Activated CD8-positive, alpha-beta memory T cell treated with anti-CD3 and anti-CD28 coated beads for 36 hours (primary cell): ENCODE measurements around the gene TNRC6C. TPM values are rescaled to one million over a fixed set of nuclear protein-coding genes. Genes with fewer than 3 reads are reported as not detected.

Experiments used
- CTCF ChIA-PET: fragments of 350-600 bp; sonication (Branson Sonifier 250); formaldehyde crosslinking; loops from one replicate; lab custom pipeline; 2021; ENCODE audit warnings: antibody characterized with exemption; lab: Charles Lee
- POLR2A ChIA-PET: fragments of 350-600 bp; sonication (Branson Sonifier 250); formaldehyde crosslinking; loops from one replicate; lab custom pipeline; 2021; ENCODE audit warnings: antibody characterized with exemption; lab: Charles Lee
- total RNA-seq, 2 experiments: library from RNA; stranded (reverse); gene quantifications; one replicate each; pipeline ENCODE4 v1.2.3, GENCODE V29; 2021

The TNRC6C gene
- total RNA-seq, 2 experiments from 2014 or later, result 17.9 to 21.0 TPM

- ChIA-PET POLR2A (no interaction called here), CTCF (no interaction called here)
These were observed 41.1 kb downstream of the TNRC6C start for GRCh38 chr17:77999413-78000173.

- ChIA-PET CTCF (no interaction called here), POLR2A (no interaction called here)
These were observed 41.8 kb downstream of the TNRC6C start for GRCh38 chr17:78000341-78000740.

- ChIA-PET POLR2A (no interaction called here), CTCF (no interaction called here)
These were observed 42.7 kb downstream of the TNRC6C start for GRCh38 chr17:78001182-78001581.

- CTCF ChIA-PET, result no interaction called here
- POLR2A ChIA-PET, result no interaction called here
These were observed 43.1 kb downstream of the TNRC6C start for GRCh38 chr17:78001612-78002011.

- ChIA-PET CTCF (no interaction called here), POLR2A (no interaction called here)
These were observed 43.7 kb downstream of the TNRC6C start for GRCh38 chr17:78002166-78002565.

GRCh38 chr17:78005452-78006171 lies 47.1 kb downstream of the TNRC6C start:
- ChIA-PET POLR2A (no interaction called here), CTCF (interaction anchor here (1.0 to 1.6 kb wide), 3 partner anchors 13 to 233 kb away, joined by 4 to 5 read pairs (median 4); partner anchors contain the start of gene TNRC6C)

GRCh38 chr17:78006338-78006737 lies 47.8 kb downstream of the TNRC6C start:
- POLR2A ChIA-PET, result interaction anchor here (0.6 to 0.7 kb wide), 2 partner anchors 123 to 329 kb away, joined by 5 read pairs; no protein-coding TSS in a partner anchor
- CTCF ChIA-PET, result interaction anchor here (0.6 to 1.6 kb wide), 5 partner anchors 12 to 415 kb away, joined by 3 to 6 read pairs (median 4); partner anchors contain the start of gene TNRC6C

- ChIA-PET POLR2A (no interaction called here), CTCF (no interaction called here)
These were observed 49.1 kb downstream of the TNRC6C start for GRCh38 chr17:78007647-78008046.

- CTCF ChIA-PET, result no interaction called here
- POLR2A ChIA-PET, result interaction anchor here (1.1 kb wide), 1 partner anchor 52 kb away, joined by 3 read pairs; the partner anchor contains the start of gene TNRC6C
These were observed 52.3 kb downstream of the TNRC6C start for GRCh38 chr17:78010759-78011158.

- ChIA-PET POLR2A (no interaction called here), CTCF (interaction anchor here (1.1 to 2.0 kb wide), 6 partner anchors 9 to 470 kb away, joined by 3 to 10 read pairs (median 4); no protein-coding TSS in a partner anchor)
These were observed 53.9 kb downstream of the TNRC6C start for GRCh38 chr17:78012428-78012827.

GRCh38 chr17:78013683-78014467 lies 55.4 kb downstream of the TNRC6C start:
- ChIA-PET POLR2A (interaction anchor here (1.6 kb wide), 1 partner anchor 56 kb away, joined by 14 read pairs; the partner anchor contains the start of gene TNRC6C), CTCF (interaction anchor here (0.7 to 2.0 kb wide), 21 partner anchors 10 to 475 kb away, joined by 3 to 10 read pairs (median 4); partner anchors contain the start of gene TNRC6C)

GRCh38 chr17:78014646-78015045 lies 56.1 kb downstream of the TNRC6C start:
- ChIA-PET POLR2A (interaction anchor here (1.6 kb wide), 1 partner anchor 57 kb away, joined by 14 read pairs; the partner anchor contains the start of gene TNRC6C), CTCF (interaction anchor here (1.4 to 2.0 kb wide), 10 partner anchors 11 to 472 kb away, joined by 3 to 10 read pairs (median 4); partner anchors contain the start of gene TNRC6C)

- ChIA-PET CTCF (interaction anchor here (0.6 to 1.1 kb wide), 2 partner anchors 61 to 183 kb away, joined by 3 to 4 read pairs; no protein-coding TSS in a partner anchor), POLR2A (interaction anchor here (0.7 kb wide), 1 partner anchor 182 kb away, joined by 4 read pairs; no protein-coding TSS in a partner anchor)
These were observed 58.3 kb downstream of the TNRC6C start for GRCh38 chr17:78016852-78017251.

GRCh38 chr17:78019367-78019975 lies 61.0 kb downstream of the TNRC6C start:
- POLR2A ChIA-PET, result interaction anchor here (1.3 kb wide), 1 partner anchor 353 kb away, joined by 3 read pairs; no protein-coding TSS in a partner anchor

GRCh38 chr17:78019976-78020716 lies 61.6 kb downstream of the TNRC6C start:
- ChIA-PET POLR2A (interaction anchor here (1.1 to 1.3 kb wide), 2 partner anchors 62 to 353 kb away, joined by 3 to 5 read pairs; partner anchors contain the start of gene TNRC6C), CTCF (interaction anchor here (0.9 to 2.6 kb wide), 11 partner anchors 9 to 139 kb away, joined by 3 to 7 read pairs (median 3); partner anchors contain the start of gene TNRC6C)

More at GRCh38 chr17:78019367-78019975, 61.0 kb downstream of the TNRC6C start:
- CTCF ChIA-PET, result interaction anchor here (0.6 to 2.6 kb wide), 14 partner anchors 9 to 374 kb away, joined by 3 to 7 read pairs (median 3); partner anchors contain the start of gene TNRC6C

GRCh38 chr17:78020717-78021108 lies 62.2 kb downstream of the TNRC6C start:
- ChIA-PET CTCF (interaction anchor here (0.9 to 1.9 kb wide), 4 partner anchors 10 to 49 kb away, joined by 3 to 7 read pairs (median 3); no protein-coding TSS in a partner anchor), POLR2A (interaction anchor here (1.1 kb wide), 1 partner anchor 62 kb away, joined by 5 read pairs; the partner anchor contains the start of gene TNRC6C)

GRCh38 chr17:78022425-78022824 lies 63.9 kb downstream of the TNRC6C start:
- CTCF ChIA-PET, result interaction anchor here (0.5 to 0.8 kb wide), 2 partner anchors 129 to 229 kb away, joined by 3 to 5 read pairs; no protein-coding TSS in a partner anchor
- POLR2A ChIA-PET, result no interaction called here
